Lung (tissue), 12 donors: ENCODE measurements around the gene CCDC171. TPM values are rescaled to one million over a fixed set of nuclear protein-coding genes. Genes with fewer than 3 reads are reported as not detected.

Experiments
- ATAC-seq: fragments of 200-7000 bp; cut with Tn5 transposase; one replicate; pipeline ENCODE4 v1.9.1; 2020; ENCODE audit warnings: moderate number of reproducible peaks; ENCODE audit not compliant: insufficient read depth, low FRiP score
- DNase-seq, 3 donors: peaks; one replicate each; pipeline ENCODE4 v3.0.0-alpha.2; 2013 to 2017
- H3K27ac ChIP-seq, 2 donors: one replicate each; pipeline ENCODE4 v1.5.1; 2013; ENCODE audit warnings: mild to moderate bottlenecking in 2 of 2, moderate library complexity in 2 of 2, control low read depth in 1 of 2, inconsistent platforms in 1 of 2, low read depth in 1 of 2, low read length in 1 of 2
- H3K27me3 ChIP-seq, 3 donors: one replicate each; pipeline ENCODE4 v1.5.1; 2013; ENCODE audit warnings: low read length in 2 of 3; ENCODE audit not compliant: control insufficient read depth in 3 of 3, insufficient read depth in 3 of 3
- H3K36me3 ChIP-seq, 4 donors: one replicate each; pipeline ENCODE4 v1.5.1; 2013; ENCODE audit warnings: low read length in 4 of 4, mild to moderate bottlenecking in 1 of 4, moderate library complexity in 1 of 4; ENCODE audit not compliant: control insufficient read depth in 4 of 4, insufficient read depth in 4 of 4
- H3K4me1 ChIP-seq, 5 donors: one replicate each; pipeline ENCODE4 v1.5.1; 2013; ENCODE audit warnings: low read length in 5 of 5, mild to moderate bottlenecking in 2 of 5, moderate library complexity in 1 of 5; ENCODE audit not compliant: control insufficient read depth in 5 of 5, insufficient read depth in 5 of 5
- H3K4me3 ChIP-seq: one replicate; pipeline ENCODE4 v1.5.1; 2013; ENCODE audit warnings: mild to moderate bottlenecking, control low read depth, moderate library complexity
- H3K9ac ChIP-seq, 2 donors: one replicate each; pipeline ENCODE4 v1.5.1; 2013; ENCODE audit warnings: low read length in 2 of 2, control low read depth in 1 of 2; ENCODE audit not compliant: insufficient read depth in 1 of 2
- H3K9me3 ChIP-seq, 4 donors: one replicate each; pipeline ENCODE4 v1.5.1; 2013; ENCODE audit warnings: low read length in 3 of 4, mild to moderate bottlenecking in 1 of 4, moderate library complexity in 1 of 4; ENCODE audit not compliant: control insufficient read depth in 4 of 4, insufficient read depth in 3 of 4
- CTCF ChIP-seq: IDR thresholded peaks from 2 replicates; pipeline ENCODE4 v1.5.1; 2012; ENCODE audit warnings: mild to moderate bottlenecking; ENCODE audit errors: control extremely low read depth, extremely low read depth
- WGBS, 2 donors: extraction: QIAGEN DNeasy Blood & Tissue Kit; methylation state at CpG; one replicate each; pipeline ENCODE4 v1.1.7; 2013; 5-methylcytosine and 5-hydroxymethylcytosine counted together
- polyA plus RNA-seq, 2 donors: library from polyadenylated mRNA; stranded (reverse); fragments of 200-250 nt; gene quantifications; one replicate each; pipeline ENCODE4 v1.2.1, GENCODE V29; 2013
- total RNA-seq, 2 donors: library from RNA; depleted of rRNA in 1 of 2; stranded (reverse); fragments of >200 nt in 1 of 2; gene quantifications; one replicate each; pipeline ENCODE4 v1.2.1, GENCODE V29; 2014 to 2021
- donor health status: control.
- donor health status: control.
- donor health status: Bipolar disorder and iron deficiency.
- donor health status: healthy.
- donor health status: DM: yes; HTN: yes; CAD: no.

CCDC171 gene
- total and polyA plus RNA-seq, 4 donors: 0.40 to 17.0 (median 2.5) TPM

DNA sequence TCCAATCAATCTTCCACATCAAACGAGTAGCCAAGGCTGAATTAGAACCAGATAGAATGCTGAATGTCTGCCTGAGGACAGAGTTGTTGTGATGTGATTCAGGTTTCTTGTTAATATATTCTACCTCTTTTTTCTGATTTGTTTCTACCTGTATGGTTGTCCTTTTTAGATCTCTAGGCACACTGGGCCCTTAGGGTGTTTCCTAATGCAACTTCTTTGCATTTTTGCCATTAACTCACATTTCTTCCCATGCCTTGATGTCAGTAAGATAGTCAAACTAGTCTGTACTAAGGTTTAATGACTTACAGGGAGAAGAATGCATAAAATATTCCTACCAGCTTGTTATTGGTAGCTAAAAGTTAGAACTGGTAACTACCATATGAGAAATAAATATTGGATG lies 413.6 kb downstream of the CCDC171 start:
- no peak overlapping the region for H3K4me3 ChIP-seq
- no peaks in the 10 kb centered on the region for H3K36me3 ChIP-seq
- WGBS, 2 donors: 83 to 94% methylated on average over 1 of the region's 1 CpG
- DNase-seq (no peak), ATAC-seq (no peak)
- H3K9me3 ChIP-seq: no peaks in the 10 kb centered on the region
- H3K27ac ChIP-seq: no peak overlapping the region
- H3K27me3 ChIP-seq: no peaks in the 10 kb centered on the region
- H3K9ac ChIP-seq: no peak overlapping the region
- TF ChIP-seq CTCF: no peak
- H3K4me1 ChIP-seq: no peaks in the 10 kb centered on the region

DNA sequence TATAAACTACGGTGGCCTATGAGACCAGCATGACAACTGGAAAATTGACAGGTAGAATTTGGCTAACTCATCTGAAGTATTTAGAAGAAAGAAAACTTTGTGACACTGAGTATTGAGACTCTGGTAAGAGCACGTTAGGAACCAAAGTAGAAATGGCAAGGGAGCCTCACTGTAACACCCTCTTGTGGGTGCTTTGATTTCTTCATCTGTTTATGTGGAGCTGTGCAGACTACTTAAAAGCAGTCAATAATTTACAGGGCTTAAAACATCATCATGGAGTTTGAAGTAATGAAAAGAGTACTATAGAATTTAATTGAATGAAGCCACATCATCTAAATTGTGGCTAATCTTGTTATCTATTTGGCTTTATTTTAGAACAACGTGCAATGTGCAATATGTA lies 414.2 kb downstream of the CCDC171 start:
- 66 to 80% methylated on average over 3 of the region's 3 CpGs for WGBS, 2 donors
- ATAC-seq (no peak), DNase-seq (peak in 2 of 3 donors; percentile 14 to 22)
- H3K36me3 ChIP-seq: no peaks in the 10 kb centered on the region
- H3K9me3 ChIP-seq: no peaks in the 10 kb centered on the region
- no peaks in the 10 kb centered on the region for H3K4me1 ChIP-seq
- TF ChIP-seq CTCF: no peak
- H3K4me3 ChIP-seq: no peak overlapping the region
- H3K27ac ChIP-seq: no peak overlapping the region
- no peak overlapping the region for H3K9ac ChIP-seq
- H3K27me3 ChIP-seq: no peaks in the 10 kb centered on the region

DNA sequence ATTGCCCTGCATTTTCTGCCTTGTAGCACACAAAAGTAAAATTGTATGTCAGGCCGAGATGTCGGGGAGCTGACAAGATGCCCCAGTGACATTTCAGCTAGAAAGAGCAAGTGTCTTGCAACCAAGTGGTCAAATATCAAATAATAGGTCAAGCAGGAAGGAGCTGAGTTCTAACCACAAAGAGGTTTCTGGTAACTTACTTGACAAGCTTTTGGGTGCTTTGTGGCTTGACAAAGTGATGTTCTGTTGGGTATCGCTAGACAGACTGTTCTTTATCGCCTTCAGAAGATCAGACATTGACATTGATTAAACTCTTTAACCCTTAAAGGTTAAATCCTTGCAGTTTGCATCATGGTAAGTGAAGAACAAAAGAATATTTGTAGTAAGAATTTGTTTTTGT lies 419.9 kb downstream of the CCDC171 start:
- H3K4me1 ChIP-seq: no peaks in the 10 kb centered on the region
- no peaks in the 10 kb centered on the region for H3K36me3 ChIP-seq
- H3K4me3 ChIP-seq: no peak overlapping the region
- TF ChIP-seq CTCF: no peak
- no peaks in the 10 kb centered on the region for H3K27me3 ChIP-seq
- 83 to 88% methylated on average over 4 of the region's 4 CpGs for WGBS, 2 donors
- DNase-seq (no peak), ATAC-seq (no peak)
- no peaks in the 10 kb centered on the region for H3K9me3 ChIP-seq
- H3K9ac ChIP-seq: no peak overlapping the region
- H3K27ac ChIP-seq: no peak overlapping the region

GRCh38 chr9:15975101-15975778 lies 422.4 kb downstream of the CCDC171 start:
- H3K27ac ChIP-seq: no peak overlapping the region
- no peak for DNase-seq
- no peak overlapping the region for H3K4me3 ChIP-seq
- H3K9me3 ChIP-seq: no peaks in the 10 kb centered on the region
- no peaks in the 10 kb centered on the region for H3K4me1 ChIP-seq
- no peak for TF ChIP-seq CTCF
- no peaks in the 10 kb centered on the region for H3K27me3 ChIP-seq
- no peaks in the 10 kb centered on the region for H3K36me3 ChIP-seq
- no peak overlapping the region for H3K9ac ChIP-seq
- no peak for ATAC-seq
